ENCODE data around the gene AVPI1. TPM values are rescaled to one million over a fixed set of nuclear protein-coding genes. Genes with fewer than 3 reads are reported as not detected.

AVPI1 gene
- total and polyA plus RNA-seq, 2 of the 13 experiments (the other 11 are each of a cell fraction or from before 2014, with no cell fraction given) = 39.8 to 61.2 TPM

DNA sequence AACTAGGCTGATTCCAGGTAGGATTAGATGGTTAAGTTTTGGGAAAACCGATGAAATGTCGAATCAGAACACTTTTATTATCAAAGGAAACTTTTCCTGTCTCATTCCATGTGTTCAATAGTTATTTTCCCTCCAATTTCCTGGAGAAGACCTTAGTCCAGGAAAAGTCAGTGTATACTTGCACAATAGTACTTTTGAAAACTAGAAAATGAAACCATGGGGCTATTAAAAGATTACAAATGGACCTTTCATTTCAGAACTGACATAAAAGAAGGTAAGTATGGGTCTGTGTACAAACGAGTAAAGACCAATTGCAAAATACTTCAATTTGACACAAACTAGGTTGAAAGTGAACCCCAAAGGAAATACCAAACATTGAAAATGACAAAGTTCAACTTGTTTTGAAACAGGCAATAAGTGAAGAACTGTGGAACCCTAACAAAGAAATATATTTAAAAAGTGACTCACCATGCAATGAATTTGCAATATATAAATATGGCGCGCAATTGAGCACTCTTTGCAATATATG lies 2.1 kb downstream of the AVPI1 start:
- ATAC-seq (peak; percentile 3), FAIRE-seq (peak; percentile 89), DNase-seq (ENCODE audit: low spot score) (peak; percentile 92)
- POLR2A ChIA-PET = interaction anchor here (0.6 to 4.3 kb wide), 2 partner anchors 52 to 280 kb away, joined by 3 to 25 read pairs; partner anchors contain the start of gene ZFYVE27
- WGBS (ENCODE audit: low lambda C conversion rate) = under 1% methylated on average over 5 of the region's 5 CpGs
- intact Hi-C loops (cut with micrococcal nuclease; ENCODE audit: unreplicated experiment) (loop anchor here (1.0 kb wide), 1 partner anchor 16 kb away; no protein-coding TSS in a partner anchor), in situ Hi-C loops (cut with HindIII; ENCODE audit: extremely low pct_ligation_motif_present, low pct_unique_long_range_greater_than_20kb) (no loop called here)
- Histone ChIP-seq H3K79me2 (ENCODE audit: insufficient read depth, low read length) (peaks cover 60% of the 10 kb centered on the region), H3K9ac (ENCODE audit: insufficient read depth, low read depth, low read length) (peak overlapping the region; percentile 96), H2AFZ (ENCODE audit: low read length) (no peak overlapping the region), H3K4me2 (ENCODE audit: low read depth, low read length) (peak overlapping the region; percentile 93), H3K4me3 (replicated peaks in 1 of 3; ENCODE audit: insufficient read depth in 1 of 3, low read depth in 2 of 3, low read length in 3 of 3) (peak overlapping the region; percentile 91 to 97 (median 95)), H4K20me1 (ENCODE audit: insufficient read depth, low read length) (peaks cover 26% of the 10 kb centered on the region), H3K36me3 (replicated peaks in 1 of 2; ENCODE audit: control insufficient read depth in 1 of 2, insufficient read depth in 2 of 2, low read length in 2 of 2) (peaks cover 0 to 12% of the 10 kb centered on the region in 2 experiments; a peak in 3 of 5 replicates), H3K4me1 (ENCODE audit: insufficient read depth, low read length) (peaks cover 59% of the 10 kb centered on the region), H3K27ac (ENCODE audit: extremely low read length, insufficient read depth, low read length) (peak overlapping the region; percentile 92), H3K27me3 (ENCODE audit: control insufficient read depth in 1 of 2, insufficient read depth in 2 of 2, low read length in 2 of 2) (no peaks in the 10 kb centered on the region; a peak in 1 of 5 replicates), H3K9me3 (ENCODE audit: low read length) (no peaks in the 10 kb centered on the region)
- no TSS peak for BruUV-seq (replicated peaks)
- CTCF ChIA-PET (ENCODE audit: low intra/inter-chr PET ratio, low total read pairs) = interaction anchor here (2.1 kb wide), 1 partner anchor 17 kb away, joined by 6 read pairs; no protein-coding TSS in a partner anchor
- TF ChIP-seq ZNF556 (CRISPR knock-in tag; IDR thresholded peaks at IDR 0.05; ENCODE audit: borderline replicate concordance) (no peak), POLR2G (IDR thresholded peaks at IDR 0.05; ENCODE audit: low read depth, low read length) (no peak), FOXO4 (CRISPR knock-in tag; conservative IDR thresholded peaks at IDR 0.05) (no peak), ATF5 (CRISPR knock-in tag; IDR thresholded peaks at IDR 0.05; ENCODE audit: low read depth) (no peak), TBX2 (CRISPR knock-in tag; IDR thresholded peaks at IDR 0.05; ENCODE audit: borderline replicate concordance) (no peak), HIVEP1 (CRISPR knock-in tag; IDR thresholded peaks at IDR 0.05) (no peak), ZNF564 (CRISPR knock-in tag; IDR thresholded peaks at IDR 0.05) (no peak), SNAPC2 (CRISPR knock-in tag; IDR thresholded peaks at IDR 0.05) (0 out of 2 replicates have a peak, but pooled peaks have one; percentile 15), SAP130 (CRISPR knock-in tag; IDR thresholded peaks at IDR 0.05; ENCODE audit: low read depth) (peak; percentile 69), ZNF331 (CRISPR knock-in tag; IDR thresholded peaks at IDR 0.05) (no peak), PAWR (CRISPR knock-in tag; IDR thresholded peaks at IDR 0.05; ENCODE audit: borderline replicate concordance) (no peak)
- TF ChIP-seq, protein P1, sequence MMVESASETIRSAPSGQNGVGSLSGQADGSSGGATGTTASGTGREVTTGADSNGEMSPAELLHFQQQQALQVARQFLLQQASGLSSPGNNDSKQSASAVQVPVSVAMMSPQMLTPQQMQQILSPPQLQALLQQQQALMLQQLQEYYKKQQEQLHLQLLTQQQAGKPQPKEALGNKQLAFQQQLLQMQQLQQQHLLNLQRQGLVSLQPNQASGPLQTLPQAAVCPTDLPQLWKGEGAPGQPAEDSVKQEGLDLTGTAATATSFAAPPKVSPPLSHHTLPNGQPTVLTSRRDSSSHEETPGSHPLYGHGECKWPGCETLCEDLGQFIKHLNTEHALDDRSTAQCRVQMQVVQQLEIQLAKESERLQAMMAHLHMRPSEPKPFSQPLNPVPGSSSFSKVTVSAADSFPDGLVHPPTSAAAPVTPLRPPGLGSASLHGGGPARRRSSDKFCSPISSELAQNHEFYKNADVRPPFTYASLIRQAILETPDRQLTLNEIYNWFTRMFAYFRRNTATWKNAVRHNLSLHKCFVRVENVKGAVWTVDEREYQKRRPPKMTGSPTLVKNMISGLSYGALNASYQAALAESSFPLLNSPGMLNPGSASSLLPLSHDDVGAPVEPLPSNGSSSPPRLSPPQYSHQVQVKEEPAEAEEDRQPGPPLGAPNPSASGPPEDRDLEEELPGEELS (CRISPR knock-in tag; IDR thresholded peaks at IDR 0.05) = peak; percentile 23; the same call in 1 of the 2 replicates
- TF ChIP-seq, protein P2, sequence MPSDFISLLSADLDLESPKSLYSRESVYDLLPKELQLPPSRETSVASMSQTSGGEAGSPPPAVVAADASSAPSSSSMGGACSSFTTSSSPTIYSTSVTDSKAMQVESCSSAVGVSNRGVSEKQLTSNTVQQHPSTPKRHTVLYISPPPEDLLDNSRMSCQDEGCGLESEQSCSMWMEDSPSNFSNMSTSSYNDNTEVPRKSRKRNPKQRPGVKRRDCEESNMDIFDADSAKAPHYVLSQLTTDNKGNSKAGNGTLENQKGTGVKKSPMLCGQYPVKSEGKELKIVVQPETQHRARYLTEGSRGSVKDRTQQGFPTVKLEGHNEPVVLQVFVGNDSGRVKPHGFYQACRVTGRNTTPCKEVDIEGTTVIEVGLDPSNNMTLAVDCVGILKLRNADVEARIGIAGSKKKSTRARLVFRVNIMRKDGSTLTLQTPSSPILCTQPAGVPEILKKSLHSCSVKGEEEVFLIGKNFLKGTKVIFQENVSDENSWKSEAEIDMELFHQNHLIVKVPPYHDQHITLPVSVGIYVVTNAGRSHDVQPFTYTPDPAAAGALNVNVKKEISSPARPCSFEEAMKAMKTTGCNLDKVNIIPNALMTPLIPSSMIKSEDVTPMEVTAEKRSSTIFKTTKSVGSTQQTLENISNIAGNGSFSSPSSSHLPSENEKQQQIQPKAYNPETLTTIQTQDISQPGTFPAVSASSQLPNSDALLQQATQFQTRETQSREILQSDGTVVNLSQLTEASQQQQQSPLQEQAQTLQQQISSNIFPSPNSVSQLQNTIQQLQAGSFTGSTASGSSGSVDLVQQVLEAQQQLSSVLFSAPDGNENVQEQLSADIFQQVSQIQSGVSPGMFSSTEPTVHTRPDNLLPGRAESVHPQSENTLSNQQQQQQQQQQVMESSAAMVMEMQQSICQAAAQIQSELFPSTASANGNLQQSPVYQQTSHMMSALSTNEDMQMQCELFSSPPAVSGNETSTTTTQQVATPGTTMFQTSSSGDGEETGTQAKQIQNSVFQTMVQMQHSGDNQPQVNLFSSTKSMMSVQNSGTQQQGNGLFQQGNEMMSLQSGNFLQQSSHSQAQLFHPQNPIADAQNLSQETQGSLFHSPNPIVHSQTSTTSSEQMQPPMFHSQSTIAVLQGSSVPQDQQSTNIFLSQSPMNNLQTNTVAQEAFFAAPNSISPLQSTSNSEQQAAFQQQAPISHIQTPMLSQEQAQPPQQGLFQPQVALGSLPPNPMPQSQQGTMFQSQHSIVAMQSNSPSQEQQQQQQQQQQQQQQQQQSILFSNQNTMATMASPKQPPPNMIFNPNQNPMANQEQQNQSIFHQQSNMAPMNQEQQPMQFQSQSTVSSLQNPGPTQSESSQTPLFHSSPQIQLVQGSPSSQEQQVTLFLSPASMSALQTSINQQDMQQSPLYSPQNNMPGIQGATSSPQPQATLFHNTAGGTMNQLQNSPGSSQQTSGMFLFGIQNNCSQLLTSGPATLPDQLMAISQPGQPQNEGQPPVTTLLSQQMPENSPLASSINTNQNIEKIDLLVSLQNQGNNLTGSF (CRISPR knock-in tag; IDR thresholded peaks at IDR 0.05) = no peak

All from HepG2 (cell line).